Mesothelial cell of epicardium (in vitro differentiated cells): ENCODE measurements around the gene SIK2. TPM values are rescaled to one million over a fixed set of nuclear protein-coding genes. Genes with fewer than 3 reads are reported as not detected.

ENCODE experiments used
- DNase-seq, 2 experiments: peaks; one replicate each; pipeline ENCODE4 v3.0.0; 2021; ENCODE audit warnings: low spot score in 2 of 2; ENCODE audit not compliant: unreplicated experiment in 2 of 2
- H3K27ac Mint-ChIP-seq: 2 replicates; pipeline ENCODE4 v1.8.0; 2021; ENCODE audit warnings: mixed read lengths
- H3K27me3 Mint-ChIP-seq: 2 replicates; pipeline ENCODE4 v1.8.0; 2021; ENCODE audit warnings: low read depth, mixed read lengths
- H3K36me3 Mint-ChIP-seq: 2 replicates; pipeline ENCODE4 v1.8.0; 2021; ENCODE audit warnings: mixed read lengths
- H3K4me1 Mint-ChIP-seq: 2 replicates; pipeline ENCODE4 v1.8.0; 2021; ENCODE audit warnings: mixed read lengths
- H3K4me3 Mint-ChIP-seq: 2 replicates; pipeline ENCODE4 v1.8.0; 2021; ENCODE audit warnings: mild to moderate bottlenecking, moderate library complexity, mixed read lengths
- H3K9me3 Mint-ChIP-seq: 2 replicates; pipeline ENCODE4 v1.8.0; 2021; ENCODE audit warnings: mixed read lengths
- CTCF ChIP-seq: fragments of 200-600 bp; sonication (generic); IDR thresholded peaks from one replicate; pipeline ENCODE4 v1.5.0; 2021; ENCODE audit warnings: antibody characterized with exemption; ENCODE audit not compliant: unreplicated experiment
- total RNA-seq: library from RNA; stranded (reverse); gene quantifications from 3 replicates; pipeline ENCODE4 v1.2.1, GENCODE V29; 2021

Gene SIK2
- total RNA-seq, 1 donor from 2014 or later, result 17.1 TPM

GRCh38 chr11:111683806-111684205, 81.6 kb downstream of the SIK2 start:
- H3K4me1 Mint-ChIP-seq, result peaks cover 10% of the 10 kb centered on the region

GRCh38 chr11:111684251-111684650, 82.0 kb downstream of the SIK2 start:
- peaks cover 14% of the 10 kb centered on the region for H3K4me1 Mint-ChIP-seq
- H3K27me3 Mint-ChIP-seq, result no peaks in the 10 kb centered on the region
- H3K36me3 Mint-ChIP-seq, result peaks cover 3% of the 10 kb centered on the region
- TF ChIP-seq CTCF, result no peak
- no peak overlapping the region for H3K4me3 Mint-ChIP-seq
- H3K27ac Mint-ChIP-seq, result no peak overlapping the region
- no peak for DNase-seq
- no peaks in the 10 kb centered on the region for H3K9me3 Mint-ChIP-seq

More at GRCh38 chr11:111683806-111684205, 81.6 kb downstream of the SIK2 start:
- no peak for TF ChIP-seq CTCF
- no peaks in the 10 kb centered on the region for H3K27me3 Mint-ChIP-seq
- DNase-seq, result no peak
- H3K27ac Mint-ChIP-seq, result no peak overlapping the region
- H3K36me3 Mint-ChIP-seq, result peaks cover 3% of the 10 kb centered on the region
- no peaks in the 10 kb centered on the region for H3K9me3 Mint-ChIP-seq
- no peak overlapping the region for H3K4me3 Mint-ChIP-seq

GRCh38 chr11:111688013-111688412, 85.8 kb downstream of the SIK2 start:
- Mint-ChIP-seq H3K4me1 (peaks cover 25% of the 10 kb centered on the region), H3K36me3 (peaks cover 6% of the 10 kb centered on the region)
- TF ChIP-seq CTCF, result no peak

GRCh38 chr11:111691176-111691575, 88.9 kb downstream of the SIK2 start:
- DNase-seq, result no peak
- Mint-ChIP-seq H3K27ac (no peak overlapping the region), H3K4me1 (peaks cover 43% of the 10 kb centered on the region), H3K9me3 (no peaks in the 10 kb centered on the region), H3K27me3 (no peaks in the 10 kb centered on the region), H3K36me3 (peaks cover 5% of the 10 kb centered on the region), H3K4me3 (no peak overlapping the region)
- TF ChIP-seq CTCF, result no peak

More at GRCh38 chr11:111688013-111688412, 85.8 kb downstream of the SIK2 start:
- H3K27ac Mint-ChIP-seq, result peak overlapping the region; percentile 93
- H3K4me3 Mint-ChIP-seq, result no peak overlapping the region
- DNase-seq, result no peak
- H3K27me3 Mint-ChIP-seq, result no peaks in the 10 kb centered on the region
- H3K9me3 Mint-ChIP-seq, result no peaks in the 10 kb centered on the region

GRCh38 chr11:111691741-111692140, 89.5 kb downstream of the SIK2 start:
- Mint-ChIP-seq H3K36me3 (peaks cover 5% of the 10 kb centered on the region), H3K27ac (peak overlapping the region; percentile 63), H3K9me3 (no peaks in the 10 kb centered on the region), H3K4me3 (no peak overlapping the region), H3K4me1 (peaks cover 48% of the 10 kb centered on the region), H3K27me3 (no peaks in the 10 kb centered on the region)
- DNase-seq, result no peak
- no peak for TF ChIP-seq CTCF

- peaks cover 44% of the 10 kb centered on the region for H3K4me1 Mint-ChIP-seq
- no peaks in the 10 kb centered on the region for H3K27me3 Mint-ChIP-seq
- H3K27ac Mint-ChIP-seq, result no peak overlapping the region
These were observed 91.1 kb downstream of the SIK2 start for GRCh38 chr11:111693224-111693937.

More at GRCh38 chr11:111693224-111693937, 91.1 kb downstream of the SIK2 start:
- H3K4me3 Mint-ChIP-seq, result no peak overlapping the region
- peaks cover 3% of the 10 kb centered on the region for H3K36me3 Mint-ChIP-seq
- H3K9me3 Mint-ChIP-seq, result no peaks in the 10 kb centered on the region
- no peak for DNase-seq
- no peak for TF ChIP-seq CTCF
